Measurements from ENCODE around the gene AQP12A.
"Not testable (repeated sequence)": the region's sequence is repeated elsewhere in the genome, so short reads cannot be mapped to it uniquely, and the experiment has no call there.

DNA sequence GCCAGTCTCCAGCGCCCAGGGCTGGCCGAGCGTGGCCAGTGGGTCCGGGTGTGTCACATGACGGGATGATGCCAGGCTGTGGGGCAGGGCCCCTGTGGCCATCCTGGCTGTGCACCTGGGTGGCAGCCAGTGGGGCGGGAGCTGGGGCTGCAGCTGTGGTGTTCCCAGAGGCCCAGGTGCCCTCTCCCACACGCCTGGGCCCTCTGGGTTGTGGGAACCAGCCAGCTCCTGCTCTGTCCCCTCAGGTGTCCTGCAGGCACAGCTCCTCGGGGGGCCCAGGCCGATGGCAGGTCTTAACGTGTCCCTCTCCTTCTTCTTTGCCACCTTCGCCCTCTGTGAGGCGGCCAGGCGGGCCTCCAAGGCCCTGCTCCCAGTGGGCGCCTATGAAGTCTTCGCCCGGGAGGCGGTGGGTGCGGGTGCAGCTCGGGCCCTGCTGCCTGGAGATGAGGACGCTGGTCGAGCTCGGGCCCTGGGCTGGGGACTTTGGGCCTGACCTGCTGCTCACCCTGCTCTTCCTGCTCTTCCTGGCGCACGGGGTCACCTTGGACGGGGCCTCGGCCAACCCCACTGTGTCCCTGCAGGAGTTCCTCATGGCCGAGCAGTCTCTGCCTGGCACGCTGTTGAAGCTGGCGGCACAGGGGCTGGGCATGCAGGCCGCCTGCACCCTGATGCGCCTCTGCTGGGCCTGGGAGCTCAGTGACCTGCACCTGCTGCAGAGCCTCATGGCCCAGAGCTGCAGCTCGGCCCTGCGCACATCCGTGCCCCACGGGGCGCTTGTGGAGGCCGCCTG lies at the start of gene AQP12A:
- TF ChIP-seq POLR2A (IDR thresholded peaks at IDR 0.05; ENCODE audit: low read length); GATA1 (IDR thresholded peaks at IDR 0.05; ENCODE audit: low read depth, low read length): not testable (repeated sequence)
